ENCODE data around the gene PIN1.

PIN1 gene

DNA sequence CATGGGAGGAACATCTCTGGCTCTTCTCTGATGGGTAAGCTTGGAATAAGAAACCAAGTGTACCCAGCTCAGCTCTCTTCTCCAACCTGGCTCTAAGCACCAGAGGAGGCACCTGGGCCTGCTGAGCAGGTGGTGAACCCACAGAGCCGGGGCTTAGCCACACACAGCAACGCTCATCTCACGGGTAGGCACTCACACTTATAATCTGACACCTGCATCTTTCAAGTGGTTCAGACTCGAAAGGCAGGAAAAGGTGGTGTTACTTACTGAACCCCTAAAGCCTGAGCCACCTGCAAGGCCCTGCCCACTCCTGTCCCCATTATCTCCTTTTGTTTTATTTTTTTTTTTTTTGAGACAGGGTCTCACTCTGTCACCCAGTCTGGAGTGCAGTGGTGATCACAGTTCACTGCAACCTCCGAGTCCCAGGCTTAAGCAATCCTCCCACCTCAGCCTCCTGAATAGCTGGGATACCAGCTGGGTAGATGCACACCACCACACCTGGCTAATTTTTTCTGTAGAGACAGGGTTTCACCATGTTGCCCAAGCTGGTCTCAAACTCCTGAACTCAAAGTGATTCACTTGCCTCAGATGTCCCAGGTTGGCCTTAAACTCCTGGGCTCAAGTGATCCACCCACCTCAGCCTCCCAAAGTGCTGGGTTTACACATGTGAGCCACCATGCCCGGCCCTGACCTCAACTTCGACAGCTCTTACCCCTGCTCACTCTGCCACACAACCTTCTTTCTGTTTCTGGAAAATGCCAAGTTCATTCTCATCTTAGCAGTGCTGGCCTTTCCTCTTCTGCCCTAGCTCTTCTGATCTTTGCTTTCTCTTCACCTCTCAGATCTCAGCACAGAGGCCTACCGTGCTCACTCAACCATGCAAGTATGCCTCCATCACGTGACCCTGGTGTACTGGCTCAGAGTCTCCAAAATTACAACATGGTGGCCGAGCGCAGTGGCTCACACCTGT is 26.0 kb upstream of the PIN1 start:
- TF ChIP-seq SIN3A (IDR thresholded peaks at IDR 0.05; ENCODE audit: borderline replicate concordance, insufficient read depth, low read length) (no peak), POLR2AphosphoS5 (IDR thresholded peaks at IDR 0.05; ENCODE audit: low read depth, low read length) (no peak), FOXP2 (optimal IDR thresholded peaks at IDR 0.05; ENCODE audit: borderline replicate concordance, extremely low read depth, extremely low read length, insufficient read depth) (no peak), TAF1 (IDR thresholded peaks at IDR 0.05; ENCODE audit: borderline replicate concordance, insufficient read depth, low read length) (no peak)
- TF ChIP-seq, protein P1, sequence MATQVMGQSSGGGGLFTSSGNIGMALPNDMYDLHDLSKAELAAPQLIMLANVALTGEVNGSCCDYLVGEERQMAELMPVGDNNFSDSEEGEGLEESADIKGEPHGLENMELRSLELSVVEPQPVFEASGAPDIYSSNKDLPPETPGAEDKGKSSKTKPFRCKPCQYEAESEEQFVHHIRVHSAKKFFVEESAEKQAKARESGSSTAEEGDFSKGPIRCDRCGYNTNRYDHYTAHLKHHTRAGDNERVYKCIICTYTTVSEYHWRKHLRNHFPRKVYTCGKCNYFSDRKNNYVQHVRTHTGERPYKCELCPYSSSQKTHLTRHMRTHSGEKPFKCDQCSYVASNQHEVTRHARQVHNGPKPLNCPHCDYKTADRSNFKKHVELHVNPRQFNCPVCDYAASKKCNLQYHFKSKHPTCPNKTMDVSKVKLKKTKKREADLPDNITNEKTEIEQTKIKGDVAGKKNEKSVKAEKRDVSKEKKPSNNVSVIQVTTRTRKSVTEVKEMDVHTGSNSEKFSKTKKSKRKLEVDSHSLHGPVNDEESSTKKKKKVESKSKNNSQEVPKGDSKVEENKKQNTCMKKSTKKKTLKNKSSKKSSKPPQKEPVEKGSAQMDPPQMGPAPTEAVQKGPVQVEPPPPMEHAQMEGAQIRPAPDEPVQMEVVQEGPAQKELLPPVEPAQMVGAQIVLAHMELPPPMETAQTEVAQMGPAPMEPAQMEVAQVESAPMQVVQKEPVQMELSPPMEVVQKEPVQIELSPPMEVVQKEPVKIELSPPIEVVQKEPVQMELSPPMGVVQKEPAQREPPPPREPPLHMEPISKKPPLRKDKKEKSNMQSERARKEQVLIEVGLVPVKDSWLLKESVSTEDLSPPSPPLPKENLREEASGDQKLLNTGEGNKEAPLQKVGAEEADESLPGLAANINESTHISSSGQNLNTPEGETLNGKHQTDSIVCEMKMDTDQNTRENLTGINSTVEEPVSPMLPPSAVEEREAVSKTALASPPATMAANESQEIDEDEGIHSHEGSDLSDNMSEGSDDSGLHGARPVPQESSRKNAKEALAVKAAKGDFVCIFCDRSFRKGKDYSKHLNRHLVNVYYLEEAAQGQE (IDR thresholded peaks at IDR 0.05; ENCODE audit: insufficient read depth in 1 of 2, low read depth in 2 of 2, low read length in 2 of 2): no peak

DNA sequence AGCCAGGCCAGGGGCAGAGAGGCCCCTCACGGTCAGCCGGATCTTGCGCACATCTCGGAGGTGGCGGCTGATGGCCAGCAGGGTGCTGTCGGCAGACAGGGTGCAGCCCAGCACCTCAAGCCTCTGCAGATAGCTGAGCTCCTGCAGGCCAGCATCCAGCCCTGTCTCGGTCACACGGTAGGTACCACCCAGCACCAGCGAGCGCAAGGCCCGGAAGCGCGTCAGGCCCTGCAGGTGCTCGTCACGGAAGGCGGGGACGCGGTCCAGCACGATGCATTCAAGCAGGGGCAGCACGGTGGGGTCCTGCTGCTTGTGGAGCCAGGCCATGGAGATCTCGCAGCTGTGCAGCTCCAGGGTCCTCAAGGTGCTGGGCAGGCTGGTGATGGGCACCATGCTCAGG is 24.0 kb upstream of the PIN1 start:
- TF ChIP-seq, protein P1 (IDR thresholded peaks at IDR 0.05; ENCODE audit: insufficient read depth in 1 of 2, low read depth in 2 of 2, low read length in 2 of 2): no peak
- TF ChIP-seq SIN3A (IDR thresholded peaks at IDR 0.05; ENCODE audit: borderline replicate concordance, insufficient read depth, low read length) (no peak), TAF1 (IDR thresholded peaks at IDR 0.05; ENCODE audit: borderline replicate concordance, insufficient read depth, low read length) (no peak), POLR2AphosphoS5 (IDR thresholded peaks at IDR 0.05; ENCODE audit: low read depth, low read length) (no peak), FOXP2 (optimal IDR thresholded peaks at IDR 0.05; ENCODE audit: borderline replicate concordance, extremely low read depth, extremely low read length, insufficient read depth) (no peak)

- no peak for TF ChIP-seq POLR2AphosphoS5 (IDR thresholded peaks at IDR 0.05; ENCODE audit: low read depth, low read length)
- no peak for TF ChIP-seq TAF1 (IDR thresholded peaks at IDR 0.05; ENCODE audit: borderline replicate concordance, insufficient read depth, low read length)
- no peak for TF ChIP-seq FOXP2 (optimal IDR thresholded peaks at IDR 0.05; ENCODE audit: borderline replicate concordance, extremely low read depth, extremely low read length, insufficient read depth)
- TF ChIP-seq SIN3A (IDR thresholded peaks at IDR 0.05; ENCODE audit: borderline replicate concordance, insufficient read depth, low read length): no peak
- TF ChIP-seq, protein P1 (IDR thresholded peaks at IDR 0.05; ENCODE audit: insufficient read depth in 1 of 2, low read depth in 2 of 2, low read length in 2 of 2): no peak
Observed at GRCh38 chr19:9818175-9818733, 16.9 kb upstream of the PIN1 start.

DNA sequence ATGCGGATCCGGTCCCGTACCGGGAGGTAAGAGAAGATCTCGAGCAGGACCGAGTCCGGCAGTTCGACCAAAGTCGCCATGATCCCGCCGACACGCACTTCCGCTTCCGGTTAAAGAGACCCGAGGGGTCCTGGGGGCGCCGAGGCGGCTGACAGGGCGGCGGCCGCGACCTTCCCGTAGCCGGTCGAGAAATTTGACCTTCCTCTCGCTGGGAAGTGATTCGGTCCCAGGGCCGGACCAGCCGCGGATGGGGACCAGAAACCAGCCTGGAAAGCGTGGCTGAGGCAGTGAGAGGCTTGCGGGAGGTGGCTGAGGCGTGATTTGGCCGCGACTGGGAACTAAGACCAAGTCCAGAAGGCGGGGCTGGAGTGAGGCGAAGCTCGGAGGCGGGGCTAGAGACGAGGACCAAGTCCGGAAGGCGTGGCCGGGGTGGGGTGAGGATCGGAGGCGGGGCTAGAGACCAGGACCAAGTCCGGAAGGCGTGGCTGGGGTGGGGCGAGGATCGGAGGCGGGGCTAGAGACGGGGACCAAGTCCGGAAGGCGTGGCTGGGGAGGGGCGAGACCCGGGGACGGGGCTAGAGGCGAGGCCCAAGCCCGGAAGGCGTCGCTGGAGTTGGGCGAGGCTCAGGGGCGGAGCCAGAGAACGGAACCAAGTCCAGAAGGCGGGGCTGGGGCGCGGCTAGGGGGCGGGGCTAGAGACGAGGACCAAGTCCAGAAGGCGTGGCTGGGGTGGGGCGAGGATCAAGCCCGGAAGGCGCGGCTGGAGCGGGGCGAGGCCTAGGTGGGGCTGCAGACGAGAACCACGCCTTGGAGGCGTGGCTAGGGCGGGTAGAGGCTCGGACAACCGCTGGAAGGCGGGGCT is 16.2 kb upstream of the PIN1 start, which contains the start of gene FBXL12:
Gene FBXL12, minus strand, starts transcription at position 346 of the 862 bp plus-strand sequence. Its CDS starts 266 bp downstream, at position 80.
- TF ChIP-seq POLR2AphosphoS5 (IDR thresholded peaks at IDR 0.05; ENCODE audit: low read depth, low read length): peak; percentile 96
- peak; percentile 59; the same call in 1 of the 2 replicates for TF ChIP-seq TAF1 (IDR thresholded peaks at IDR 0.05; ENCODE audit: borderline replicate concordance, insufficient read depth, low read length)
- TF ChIP-seq, protein P1 (IDR thresholded peaks at IDR 0.05; ENCODE audit: insufficient read depth in 1 of 2, low read depth in 2 of 2, low read length in 2 of 2): no peak

Measured in PFSK-1 (cell line).